ENCODE results near the gene ZNF577. TPM values are rescaled to one million over a fixed set of nuclear protein-coding genes. Genes with fewer than 3 reads are reported as not detected.

ZNF577 gene
- 3.6 TPM for total RNA-seq (2021; ENCODE audit: unreplicated experiment)
- polyA plus RNA-seq (2012; ENCODE audit: insufficient read length): 1.1 TPM
- percentile 62 among the genes with signal in this experiment for Bru-seq, nascent RNA
- percentile 72 among the genes with signal in this experiment for BruChase-seq, experiment 1, labeled RNA remaining after a 2-hour chase
- percentile 60 among the genes with signal in this experiment for BruChase-seq, experiment 2, labeled RNA remaining after a 6-hour chase
- long read RNA-seq, partial matches to known transcripts: 0 of 3 reads
- long read RNA-seq, other reads (novel, unspliced or antisense): 3 of 3 reads

DNA sequence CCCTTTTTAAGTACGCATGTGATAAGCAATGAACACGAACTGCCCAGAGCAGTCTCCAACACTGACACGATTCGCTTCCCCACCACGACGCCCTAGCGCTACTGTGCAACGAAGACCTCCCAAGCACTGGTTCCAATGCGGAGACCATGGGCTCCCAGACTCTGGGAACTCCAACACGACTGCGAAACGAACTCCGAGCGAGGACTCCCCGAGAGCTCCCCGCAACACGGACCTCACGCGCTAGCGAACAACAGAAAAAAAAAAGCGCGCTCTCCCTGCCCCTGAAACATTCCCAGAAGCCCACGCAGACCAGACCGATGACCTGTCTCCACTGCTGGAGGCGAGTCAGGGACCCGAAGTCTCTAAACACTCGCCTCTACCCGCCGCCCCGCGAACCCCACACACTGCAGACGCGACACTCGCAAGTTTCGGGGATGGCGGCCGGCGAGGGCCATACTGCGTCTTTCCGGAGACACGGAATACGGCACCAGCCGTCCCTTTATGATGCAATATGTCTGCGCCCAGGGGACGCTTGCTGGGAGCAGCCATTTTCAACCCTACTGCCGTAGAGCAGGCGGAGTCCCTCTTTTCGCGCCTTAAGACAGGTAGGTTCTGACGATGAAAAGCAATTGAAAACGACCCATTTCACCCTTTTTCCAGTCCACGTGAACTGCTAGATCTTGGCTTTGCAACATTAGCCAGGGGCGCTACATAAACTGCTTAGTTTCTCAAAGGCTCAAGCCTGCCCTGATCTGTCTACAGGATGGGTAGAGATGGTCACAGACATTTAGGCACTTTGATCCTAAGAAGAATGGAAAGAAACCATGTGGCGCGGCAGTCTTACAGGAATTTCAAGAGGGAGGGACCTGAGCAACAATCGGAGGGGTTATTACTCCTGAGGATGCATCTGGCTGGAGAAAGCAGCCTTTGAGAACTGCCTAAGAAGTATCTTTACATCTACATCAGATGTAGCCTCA, at the start of gene ZNF577:
Gene ZNF577 (minus strand): TSS at position 430 of the 977 bp plus-strand sequence. CDS start 7,569 bp downstream, outside the sequence.
- peaks cover 58% of the 10 kb centered on the region for H3K9me3 ChIP-seq (ENCODE audit: control insufficient read depth, insufficient read depth, low read depth, low read length)
- intact Hi-C loops (cut with micrococcal nuclease; ENCODE audit: unreplicated experiment) (no loop called here), in situ Hi-C loops (cut with HindIII; ENCODE audit: low pct_unique_long_range_greater_than_20kb, low sequenced_read_pairs) (no loop called here)
- H3K4me3 ChIP-seq (ENCODE audit: low read depth in 2 of 2, low read length in 2 of 2): peak within 1 kb of the TSS in 1 of 2 experiments; percentile 25; a peak in 1 of 4 replicates
- peaks cover 3% of the 10 kb centered on the region; the same call in 1 of the 2 replicates for H3K36me3 ChIP-seq (ENCODE audit: control insufficient read depth, insufficient read depth, low read length)
- ATAC-seq: no peak
- H3K27ac ChIP-seq (ENCODE audit: low read length): no peak within 1 kb of the TSS
- no peaks in the 10 kb centered on the region for H3K27me3 ChIP-seq (ENCODE audit: control insufficient read depth, insufficient read depth, low read length)
- BruUV-seq (replicated peaks): no TSS peak
- ChIA-PET POLR2A (no interaction called here), CTCF (no interaction called here)
- TF ChIP-seq TCF7L2 (IDR thresholded peaks at IDR 0.05; ENCODE audit: low read depth, low read length): no peak
- TF ChIP-seq, protein P1, sequence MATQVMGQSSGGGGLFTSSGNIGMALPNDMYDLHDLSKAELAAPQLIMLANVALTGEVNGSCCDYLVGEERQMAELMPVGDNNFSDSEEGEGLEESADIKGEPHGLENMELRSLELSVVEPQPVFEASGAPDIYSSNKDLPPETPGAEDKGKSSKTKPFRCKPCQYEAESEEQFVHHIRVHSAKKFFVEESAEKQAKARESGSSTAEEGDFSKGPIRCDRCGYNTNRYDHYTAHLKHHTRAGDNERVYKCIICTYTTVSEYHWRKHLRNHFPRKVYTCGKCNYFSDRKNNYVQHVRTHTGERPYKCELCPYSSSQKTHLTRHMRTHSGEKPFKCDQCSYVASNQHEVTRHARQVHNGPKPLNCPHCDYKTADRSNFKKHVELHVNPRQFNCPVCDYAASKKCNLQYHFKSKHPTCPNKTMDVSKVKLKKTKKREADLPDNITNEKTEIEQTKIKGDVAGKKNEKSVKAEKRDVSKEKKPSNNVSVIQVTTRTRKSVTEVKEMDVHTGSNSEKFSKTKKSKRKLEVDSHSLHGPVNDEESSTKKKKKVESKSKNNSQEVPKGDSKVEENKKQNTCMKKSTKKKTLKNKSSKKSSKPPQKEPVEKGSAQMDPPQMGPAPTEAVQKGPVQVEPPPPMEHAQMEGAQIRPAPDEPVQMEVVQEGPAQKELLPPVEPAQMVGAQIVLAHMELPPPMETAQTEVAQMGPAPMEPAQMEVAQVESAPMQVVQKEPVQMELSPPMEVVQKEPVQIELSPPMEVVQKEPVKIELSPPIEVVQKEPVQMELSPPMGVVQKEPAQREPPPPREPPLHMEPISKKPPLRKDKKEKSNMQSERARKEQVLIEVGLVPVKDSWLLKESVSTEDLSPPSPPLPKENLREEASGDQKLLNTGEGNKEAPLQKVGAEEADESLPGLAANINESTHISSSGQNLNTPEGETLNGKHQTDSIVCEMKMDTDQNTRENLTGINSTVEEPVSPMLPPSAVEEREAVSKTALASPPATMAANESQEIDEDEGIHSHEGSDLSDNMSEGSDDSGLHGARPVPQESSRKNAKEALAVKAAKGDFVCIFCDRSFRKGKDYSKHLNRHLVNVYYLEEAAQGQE (IDR thresholded peaks at IDR 0.05; ENCODE audit: insufficient read depth in 1 of 2, low read depth in 2 of 2, low read length in 1 of 2): no peak
- TF ChIP-seq SIN3A (IDR thresholded peaks at IDR 0.05; ENCODE audit: borderline replicate concordance, insufficient read depth, low read depth, low read length): no peak
- TF ChIP-seq, protein P2, sequence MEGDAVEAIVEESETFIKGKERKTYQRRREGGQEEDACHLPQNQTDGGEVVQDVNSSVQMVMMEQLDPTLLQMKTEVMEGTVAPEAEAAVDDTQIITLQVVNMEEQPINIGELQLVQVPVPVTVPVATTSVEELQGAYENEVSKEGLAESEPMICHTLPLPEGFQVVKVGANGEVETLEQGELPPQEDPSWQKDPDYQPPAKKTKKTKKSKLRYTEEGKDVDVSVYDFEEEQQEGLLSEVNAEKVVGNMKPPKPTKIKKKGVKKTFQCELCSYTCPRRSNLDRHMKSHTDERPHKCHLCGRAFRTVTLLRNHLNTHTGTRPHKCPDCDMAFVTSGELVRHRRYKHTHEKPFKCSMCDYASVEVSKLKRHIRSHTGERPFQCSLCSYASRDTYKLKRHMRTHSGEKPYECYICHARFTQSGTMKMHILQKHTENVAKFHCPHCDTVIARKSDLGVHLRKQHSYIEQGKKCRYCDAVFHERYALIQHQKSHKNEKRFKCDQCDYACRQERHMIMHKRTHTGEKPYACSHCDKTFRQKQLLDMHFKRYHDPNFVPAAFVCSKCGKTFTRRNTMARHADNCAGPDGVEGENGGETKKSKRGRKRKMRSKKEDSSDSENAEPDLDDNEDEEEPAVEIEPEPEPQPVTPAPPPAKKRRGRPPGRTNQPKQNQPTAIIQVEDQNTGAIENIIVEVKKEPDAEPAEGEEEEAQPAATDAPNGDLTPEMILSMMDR (IDR thresholded peaks at IDR 0.05): no peak
- no peak for TF ChIP-seq POLR2AphosphoS5 (IDR thresholded peaks at IDR 0.05; ENCODE audit: low read depth, low read length)
- no peak for DNase-seq (ENCODE audit: low read depth, low spot score)
- no peaks in the 10 kb centered on the region for H3K4me1 ChIP-seq (ENCODE audit: control insufficient read depth, insufficient read depth, low read length)

DNA sequence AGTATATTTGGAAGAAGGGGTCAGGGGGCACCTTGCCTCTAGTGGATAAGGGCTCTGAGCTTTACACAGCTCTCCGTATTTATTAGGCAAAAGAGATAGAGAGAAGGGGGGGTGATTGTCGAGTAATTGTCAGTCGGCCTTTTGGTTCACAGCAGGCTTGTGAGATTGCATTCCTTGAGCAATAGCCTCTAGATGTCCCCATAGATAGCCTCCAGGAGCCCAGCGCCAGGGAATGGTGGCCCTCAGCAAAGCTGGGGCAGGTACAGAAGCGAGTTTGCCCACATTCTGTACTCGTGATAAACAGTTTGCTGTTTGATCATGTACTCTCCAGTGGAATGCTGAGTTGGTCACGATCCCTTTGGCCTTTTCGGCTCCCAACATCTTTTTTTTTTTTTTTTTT, 44.2 kb upstream of the ZNF577 start:
- Histone ChIP-seq H3K27ac (ENCODE audit: low read length) (no peak overlapping the region), H3K27me3 (ENCODE audit: control insufficient read depth, insufficient read depth, low read length) (no peaks in the 10 kb centered on the region), H3K9me3 (ENCODE audit: control insufficient read depth, insufficient read depth, low read depth, low read length) (peaks cover 11% of the 10 kb centered on the region; the same call in 1 of the 2 replicates), H3K4me3 (ENCODE audit: low read depth in 2 of 2, low read length in 2 of 2) (no peak overlapping the region), H3K4me1 (ENCODE audit: control insufficient read depth, insufficient read depth, low read length) (no peaks in the 10 kb centered on the region), H3K36me3 (ENCODE audit: control insufficient read depth, insufficient read depth, low read length) (no peaks in the 10 kb centered on the region; the same call in none of the 2 replicates)
- DNase-seq (ENCODE audit: low read depth, low spot score) (no peak), ATAC-seq (no peak)
- ChIA-PET POLR2A (no interaction called here), CTCF (no interaction called here)
- no peak for TF ChIP-seq POLR2AphosphoS5 (IDR thresholded peaks at IDR 0.05; ENCODE audit: low read depth, low read length)
- TF ChIP-seq TCF7L2 (IDR thresholded peaks at IDR 0.05; ENCODE audit: low read depth, low read length): no peak
- TF ChIP-seq, protein P1 (IDR thresholded peaks at IDR 0.05; ENCODE audit: insufficient read depth in 1 of 2, low read depth in 2 of 2, low read length in 1 of 2): no peak
- TF ChIP-seq, protein P2 (IDR thresholded peaks at IDR 0.05): no peak
- TF ChIP-seq SIN3A (IDR thresholded peaks at IDR 0.05; ENCODE audit: borderline replicate concordance, insufficient read depth, low read depth, low read length): no peak
- in situ Hi-C loops (cut with HindIII; ENCODE audit: low pct_unique_long_range_greater_than_20kb, low sequenced_read_pairs) (no loop called here), intact Hi-C loops (cut with micrococcal nuclease; ENCODE audit: unreplicated experiment) (no loop called here)
- no TSS peak for BruUV-seq (replicated peaks)

Data from Panc1 (cell line).